ENCODE data around the gene SLC4A5.
"Not testable (repeated sequence)": the region's sequence is repeated elsewhere in the genome, so short reads cannot be mapped to it uniquely, and the experiment has no call there.

Gene SLC4A5

GRCh38 chr2:74221091-74221490 lies 122.1 kb downstream of the SLC4A5 start:
- TF ChIP-seq, protein P1, sequence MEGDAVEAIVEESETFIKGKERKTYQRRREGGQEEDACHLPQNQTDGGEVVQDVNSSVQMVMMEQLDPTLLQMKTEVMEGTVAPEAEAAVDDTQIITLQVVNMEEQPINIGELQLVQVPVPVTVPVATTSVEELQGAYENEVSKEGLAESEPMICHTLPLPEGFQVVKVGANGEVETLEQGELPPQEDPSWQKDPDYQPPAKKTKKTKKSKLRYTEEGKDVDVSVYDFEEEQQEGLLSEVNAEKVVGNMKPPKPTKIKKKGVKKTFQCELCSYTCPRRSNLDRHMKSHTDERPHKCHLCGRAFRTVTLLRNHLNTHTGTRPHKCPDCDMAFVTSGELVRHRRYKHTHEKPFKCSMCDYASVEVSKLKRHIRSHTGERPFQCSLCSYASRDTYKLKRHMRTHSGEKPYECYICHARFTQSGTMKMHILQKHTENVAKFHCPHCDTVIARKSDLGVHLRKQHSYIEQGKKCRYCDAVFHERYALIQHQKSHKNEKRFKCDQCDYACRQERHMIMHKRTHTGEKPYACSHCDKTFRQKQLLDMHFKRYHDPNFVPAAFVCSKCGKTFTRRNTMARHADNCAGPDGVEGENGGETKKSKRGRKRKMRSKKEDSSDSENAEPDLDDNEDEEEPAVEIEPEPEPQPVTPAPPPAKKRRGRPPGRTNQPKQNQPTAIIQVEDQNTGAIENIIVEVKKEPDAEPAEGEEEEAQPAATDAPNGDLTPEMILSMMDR (IDR thresholded peaks at IDR 0.05) = no peak
- no peak for TF ChIP-seq ZFX (IDR thresholded peaks at IDR 0.05; ENCODE audit: borderline replicate concordance)
- 0 out of 2 replicates have a peak overlapping the region, but pooled peaks have one; percentile 15 for H3K27ac ChIP-seq

DNA sequence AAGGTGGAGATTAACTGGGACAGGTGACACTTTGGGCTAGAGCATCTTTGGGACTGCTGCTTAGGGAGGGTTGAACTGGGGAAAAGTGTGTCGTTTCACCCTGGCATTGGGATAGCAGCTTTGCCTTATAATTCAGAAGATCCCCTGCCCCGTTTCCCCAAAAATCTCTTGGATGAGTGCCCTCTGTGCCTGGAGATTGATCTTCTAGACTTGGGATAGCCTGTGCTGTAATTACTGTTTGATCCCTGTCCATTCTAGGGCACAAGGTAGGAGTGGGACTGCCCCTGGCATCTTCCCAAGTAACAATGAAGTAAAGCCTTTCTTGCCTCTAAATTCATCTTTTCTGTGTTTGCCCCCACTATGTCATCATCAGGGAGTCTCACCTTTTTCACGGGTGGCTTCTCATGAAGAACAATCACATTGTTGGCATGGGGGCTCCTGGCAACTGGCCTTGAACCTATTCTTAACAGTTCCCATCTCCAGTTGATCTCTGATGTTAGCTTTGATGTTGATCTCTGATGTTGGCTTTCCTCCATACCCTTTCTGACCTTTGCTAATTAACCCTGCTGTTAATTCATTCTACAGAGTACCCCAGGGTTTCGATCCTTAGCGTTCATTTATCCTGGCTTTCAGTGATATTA lies 123.2 kb downstream of the SLC4A5 start:
- no peak for TF ChIP-seq ZFX (IDR thresholded peaks at IDR 0.05; ENCODE audit: borderline replicate concordance)
- TF ChIP-seq, protein P1 (IDR thresholded peaks at IDR 0.05) = no peak

GRCh38 chr2:74216642-74217041 lies 126.6 kb downstream of the SLC4A5 start:
- TF ChIP-seq ZFX (IDR thresholded peaks at IDR 0.05; ENCODE audit: borderline replicate concordance) = no peak
- TF ChIP-seq, protein P1 (IDR thresholded peaks at IDR 0.05) = no peak
- H3K27ac ChIP-seq = no peak overlapping the region

More for the DNA sequence above, 123.2 kb downstream of the SLC4A5 start:
- H3K27ac ChIP-seq = no peak overlapping the region

- H3K27ac ChIP-seq = not testable (repeated sequence)
These were observed 127.4 kb downstream of the SLC4A5 start for GRCh38 chr2:74215771-74216170.

DNA sequence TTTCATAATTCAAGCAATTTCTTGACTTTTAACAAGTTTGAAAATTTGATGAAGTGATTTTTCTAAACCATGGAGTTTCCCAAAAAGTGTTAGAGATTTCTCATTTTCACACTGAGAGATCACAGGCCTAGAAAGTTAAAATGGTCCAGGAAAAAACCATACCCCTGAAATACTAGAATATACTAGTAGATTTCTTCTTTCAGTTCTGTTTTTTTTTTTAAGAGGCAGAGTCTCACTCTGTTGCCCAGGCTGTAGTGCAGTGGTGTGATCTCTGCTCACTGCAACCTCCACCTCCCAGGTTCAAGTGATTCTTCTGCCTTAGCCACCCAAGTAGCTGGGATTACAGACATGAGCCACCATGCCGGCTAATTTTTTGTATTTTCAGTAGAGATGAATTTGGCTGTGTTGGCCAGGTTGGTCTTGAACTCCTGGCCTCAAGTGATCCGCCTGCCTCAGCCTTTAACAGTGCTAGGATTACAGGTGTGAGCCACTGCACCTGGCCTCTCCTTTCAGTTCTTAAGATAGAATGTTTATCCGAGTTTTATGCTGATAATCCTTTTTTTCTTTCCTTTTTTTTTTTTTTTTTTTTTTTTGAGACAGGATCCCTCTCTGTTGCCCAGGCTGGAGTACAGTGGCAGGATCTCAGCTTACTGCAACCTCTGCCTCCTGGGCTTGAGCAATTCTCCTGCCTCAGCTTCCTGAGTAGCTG lies 130.4 kb downstream of the SLC4A5 start:
- no peak for TF ChIP-seq ZFX (IDR thresholded peaks at IDR 0.05; ENCODE audit: borderline replicate concordance)
- TF ChIP-seq, protein P1 (IDR thresholded peaks at IDR 0.05) = no peak
- no peak overlapping the region for H3K27ac ChIP-seq

GRCh38 chr2:74206180-74206688 lies 137.0 kb downstream of the SLC4A5 start:
- TF ChIP-seq, protein P1 (IDR thresholded peaks at IDR 0.05) = no peak
- no peak for TF ChIP-seq ZFX (IDR thresholded peaks at IDR 0.05; ENCODE audit: borderline replicate concordance)
- H3K27ac ChIP-seq = peak overlapping the region; percentile 86

GRCh38 chr2:74205596-74205995 lies 137.6 kb downstream of the SLC4A5 start:
- TF ChIP-seq, protein P1 (IDR thresholded peaks at IDR 0.05) = no peak
- no peak for TF ChIP-seq ZFX (IDR thresholded peaks at IDR 0.05; ENCODE audit: borderline replicate concordance)
- peak overlapping the region; percentile 86 for H3K27ac ChIP-seq

Data from 22Rv1 (cell line).